Transverse colon (tissue), 4 donors: ENCODE data around the gene PRDX4. TPM values are rescaled to one million over a fixed set of nuclear protein-coding genes. Genes with fewer than 3 reads are reported as not detected.
"Not testable (repeated sequence)": the region's sequence is repeated elsewhere in the genome, so short reads cannot be mapped to it uniquely, and the experiment has no call there.

Source experiments
- DNase-seq: peaks from one replicate; pipeline ENCODE4 v3.0.0-alpha.2; 2019
- H3K27ac ChIP-seq, 4 donors: fragments of 200-600 bp; sonication (generic); 2 replicates each; pipeline ENCODE4 v1.5.1; 2016 to 2018; ENCODE audit warnings: inconsistent platforms in 4 of 4
- H3K27me3 ChIP-seq: fragments of 200-600 bp; sonication (generic); 2 replicates; pipeline ENCODE4 v1.5.1; 2017; ENCODE audit warnings: inconsistent platforms
- H3K36me3 ChIP-seq, 4 donors: fragments of 200-600 bp; sonication (generic); 2 replicates each; pipeline ENCODE4 v1.5.1; 2017 to 2019; ENCODE audit warnings: inconsistent platforms in 4 of 4
- H3K4me1 ChIP-seq, 4 donors: fragments of 200-600 bp; sonication (generic); 2 replicates each; pipeline ENCODE4 v1.5.1; 2017 to 2020; ENCODE audit warnings: inconsistent platforms in 4 of 4
- H3K4me3 ChIP-seq, 4 donors: fragments of 200-600 bp; sonication (generic); 1 replicate in 1 of 4; 2 replicates in 3 of 4; pipeline versions ENCODE4 v1.5.1 to v1.6.1; 2017 to 2019; ENCODE audit warnings: inconsistent platforms in 4 of 4
- H3K9me3 ChIP-seq, 2 donors: fragments of 200-600 bp; sonication (generic); 2 replicates each; pipeline ENCODE4 v1.5.1; 2017 to 2019; ENCODE audit warnings: inconsistent platforms in 2 of 2
- EP300 ChIP-seq: sonication (generic); formaldehyde crosslinking; IDR thresholded peaks from one replicate; pipeline ENCODE4 v1.6.1; 2017; ENCODE audit warnings: antibody characterized with exemption, low read depth
- POLR2A ChIP-seq: fragments of 450-650 bp; IDR thresholded peaks from one replicate; pipeline ENCODE4 v1.6.1; 2016; ENCODE audit warnings: antibody characterized with exemption, mild to moderate bottlenecking, moderate library complexity
- POLR2AphosphoS5 ChIP-seq, 3 donors: sonication (generic); formaldehyde crosslinking; IDR thresholded peaks; one replicate each; pipeline ENCODE4 v1.6.1; 2016; ENCODE audit warnings: antibody characterized with exemption in 3 of 3
- WGBS, 2 donors: methylation state at CpG; one replicate each; pipeline ENCODE4 v1.1.5; 2018; ENCODE audit warnings: low coverage in 1 of 2; 5-methylcytosine and 5-hydroxymethylcytosine counted together
- in situ Hi-C, 4 donors: fragments of 200-750 bp; cut with MboI; loops; one replicate each; pipeline versions ENCODE4 v1.15.0 to v1.15.1; 2017; ENCODE audit warnings: low sequenced_read_pairs in 3 of 4, low pct_ligation_motif_present in 1 of 4, low pct_unique_long_range_greater_than_20kb in 1 of 4
- intact Hi-C: fragments of 100-400 bp; cut with DNase I; formaldehyde crosslinking; loops from one replicate; pipeline ENCODE4 v1.15.1; 2023; ENCODE audit warnings: low total_unique reads
- total RNA-seq, 4 donors: library from RNA; depleted of rRNA; stranded (reverse); fragments of >200 nt; gene quantifications; one replicate each; pipeline ENCODE4 v1.1.0, GENCODE V29; 2016
- TF ChIP-seq, protein P1 (sequence below), 5 experiments: fragments of 200-600 bp in 3 of 5; fragments of 450-650 bp in 2 of 5; sonication (generic) in 3 of 5; IDR thresholded peaks; 1 replicate in 2 of 5; 2 replicates in 3 of 5; pipeline ENCODE4 v1.5.1; 2016 to 2017; ENCODE audit warnings: antibody characterized with exemption in 5 of 5, inconsistent platforms in 3 of 5, mild to moderate bottlenecking in 2 of 5, moderate library complexity in 1 of 5

Gene PRDX4
- total RNA-seq, 4 donors from 2014 or later: 24.3 to 46.2 (median 34.9) TPM

DNA sequence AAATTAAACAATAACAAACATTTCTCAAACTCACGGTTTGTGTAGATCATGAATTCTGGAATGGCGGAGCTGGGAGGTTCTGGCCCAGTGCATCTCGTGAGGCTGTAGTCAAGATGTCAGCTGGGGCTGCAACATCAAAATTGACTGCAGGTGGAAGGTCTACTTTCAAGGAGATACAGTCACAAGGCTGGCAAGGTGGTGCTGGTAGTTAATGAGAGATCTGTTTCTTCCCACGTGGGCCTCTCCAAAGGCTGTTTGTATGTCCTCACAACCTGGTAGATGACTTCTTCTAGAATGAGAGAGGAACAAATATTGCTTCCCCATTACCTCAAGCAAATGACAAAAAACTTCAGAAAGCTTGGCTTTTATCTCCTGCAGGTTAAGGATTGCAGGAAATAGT lies 8.0 kb upstream of the PRDX4 start:
- in situ Hi-C loops (no loop called here), intact Hi-C loops (no loop called here)
- DNase-seq: no peak
- WGBS, 2 donors: 73 to 100% methylated on average over 3 to 4 of the region's 4 CpGs
- no peaks in the 10 kb centered on the region for H3K4me1 ChIP-seq
- H3K27ac ChIP-seq: no peak overlapping the region
- no peaks in the 10 kb centered on the region for H3K9me3 ChIP-seq
- no peaks in the 10 kb centered on the region for H3K36me3 ChIP-seq
- TF ChIP-seq, protein P1, sequence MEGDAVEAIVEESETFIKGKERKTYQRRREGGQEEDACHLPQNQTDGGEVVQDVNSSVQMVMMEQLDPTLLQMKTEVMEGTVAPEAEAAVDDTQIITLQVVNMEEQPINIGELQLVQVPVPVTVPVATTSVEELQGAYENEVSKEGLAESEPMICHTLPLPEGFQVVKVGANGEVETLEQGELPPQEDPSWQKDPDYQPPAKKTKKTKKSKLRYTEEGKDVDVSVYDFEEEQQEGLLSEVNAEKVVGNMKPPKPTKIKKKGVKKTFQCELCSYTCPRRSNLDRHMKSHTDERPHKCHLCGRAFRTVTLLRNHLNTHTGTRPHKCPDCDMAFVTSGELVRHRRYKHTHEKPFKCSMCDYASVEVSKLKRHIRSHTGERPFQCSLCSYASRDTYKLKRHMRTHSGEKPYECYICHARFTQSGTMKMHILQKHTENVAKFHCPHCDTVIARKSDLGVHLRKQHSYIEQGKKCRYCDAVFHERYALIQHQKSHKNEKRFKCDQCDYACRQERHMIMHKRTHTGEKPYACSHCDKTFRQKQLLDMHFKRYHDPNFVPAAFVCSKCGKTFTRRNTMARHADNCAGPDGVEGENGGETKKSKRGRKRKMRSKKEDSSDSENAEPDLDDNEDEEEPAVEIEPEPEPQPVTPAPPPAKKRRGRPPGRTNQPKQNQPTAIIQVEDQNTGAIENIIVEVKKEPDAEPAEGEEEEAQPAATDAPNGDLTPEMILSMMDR (IDR thresholded peaks at IDR 0.05): no peak
- TF ChIP-seq POLR2A: no peak
- no peak for TF ChIP-seq POLR2AphosphoS5 (IDR thresholded peaks at IDR 0.05)
- no peak overlapping the region for H3K4me3 ChIP-seq
- no peaks in the 10 kb centered on the region for H3K27me3 ChIP-seq

DNA sequence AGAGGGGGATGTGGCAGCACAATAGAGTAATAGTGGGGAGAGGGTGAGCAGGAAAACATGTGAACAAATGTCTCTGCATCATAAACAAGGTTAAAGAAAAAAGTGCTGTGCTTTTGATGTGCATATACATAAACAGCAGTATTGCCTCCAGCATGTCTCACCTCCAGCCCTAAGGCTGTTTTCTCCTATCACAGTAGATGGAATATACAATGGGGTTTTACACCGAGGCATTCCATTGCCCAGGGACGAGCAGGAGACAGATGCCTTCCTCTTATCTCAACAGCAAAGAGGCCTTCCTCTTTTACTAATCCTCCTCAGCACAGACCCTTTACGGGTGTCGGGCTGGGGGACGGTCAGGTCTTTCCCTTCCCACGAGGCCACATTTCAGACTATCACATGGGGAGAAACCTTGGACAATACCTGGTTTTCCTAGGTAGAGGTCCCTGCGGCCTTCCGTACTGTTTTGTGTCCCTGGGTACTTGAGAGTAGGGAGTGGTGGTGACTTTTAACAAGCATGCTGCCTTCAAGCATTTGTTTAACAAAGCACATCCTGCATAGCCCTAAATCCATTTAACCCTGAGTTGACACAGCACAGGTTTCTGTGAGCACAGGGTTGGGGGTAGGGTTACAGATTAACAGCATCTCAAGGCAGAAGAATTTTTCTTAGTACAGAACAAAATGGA lies 7.1 kb upstream of the PRDX4 start:
- H3K9me3 ChIP-seq, H3K27me3 ChIP-seq, intact Hi-C loops, H3K4me1 ChIP-seq, in situ Hi-C loops, H3K4me3 ChIP-seq, DNase-seq, H3K27ac ChIP-seq, H3K36me3 ChIP-seq: not testable (repeated sequence)
- WGBS, 2 donors: 67% methylated on average over 8 of the region's 8 CpGs; no CpG with 5 or more reads in 1 of the 2 donors

DNA sequence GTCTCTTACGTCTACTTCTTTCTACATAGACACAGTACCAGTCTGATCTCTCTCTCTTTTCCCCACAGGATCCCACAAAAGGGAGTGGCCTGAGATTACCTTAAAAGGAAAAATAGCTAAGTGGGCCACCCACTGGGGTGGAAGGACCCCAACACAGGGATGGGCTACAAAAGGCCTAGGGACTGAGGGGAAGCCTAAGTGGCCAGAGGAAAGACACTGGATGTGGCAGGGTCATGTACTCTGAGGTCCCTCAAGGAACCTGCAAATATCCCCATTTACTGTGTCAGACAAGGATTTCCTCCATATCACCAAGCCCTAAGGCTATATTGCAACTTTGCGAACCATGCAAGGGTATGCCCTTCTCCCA lies 6.5 kb upstream of the PRDX4 start:
- Histone ChIP-seq H3K27me3 (no peaks in the 10 kb centered on the region), H3K4me3 (no peak overlapping the region), H3K27ac (no peak overlapping the region), H3K36me3 (no peaks in the 10 kb centered on the region), H3K4me1 (no peaks in the 10 kb centered on the region), H3K9me3 (no peaks in the 10 kb centered on the region)
- intact Hi-C loops: no loop called here
- 88% methylated on average over 2 of the region's 2 CpGs; no CpG with 5 or more reads in 1 of the 2 donors for WGBS, 2 donors
- in situ Hi-C loops: no loop called here
- DNase-seq: no peak
- no peak for TF ChIP-seq POLR2AphosphoS5 (IDR thresholded peaks at IDR 0.05)
- no peak for TF ChIP-seq EP300
- TF ChIP-seq, protein P1 (IDR thresholded peaks at IDR 0.05): no peak
- no peak for TF ChIP-seq POLR2A

DNA sequence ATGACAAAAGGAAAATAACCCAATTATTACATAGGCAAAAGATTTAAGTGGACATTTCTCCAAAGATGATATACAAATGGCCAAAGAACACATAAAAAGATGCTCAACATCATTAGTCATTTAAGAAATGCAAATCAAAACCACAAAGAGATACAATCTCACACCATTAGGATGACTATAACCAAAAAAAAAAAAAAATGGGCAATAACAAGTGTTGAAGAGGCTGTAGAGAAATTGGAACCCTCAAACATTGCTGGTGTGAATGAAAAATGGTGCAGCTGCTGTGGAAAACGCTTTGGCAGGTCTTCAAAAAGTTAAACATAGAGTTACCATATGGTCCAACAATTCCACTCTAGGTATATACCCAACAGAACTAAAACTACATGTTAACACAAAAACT lies 5.6 kb upstream of the PRDX4 start:
- Histone ChIP-seq H3K27me3 (no peaks in the 10 kb centered on the region), H3K27ac (no peak overlapping the region), H3K36me3 (no peaks in the 10 kb centered on the region), H3K9me3 (no peaks in the 10 kb centered on the region), H3K4me3 (no peak overlapping the region), H3K4me1 (peaks cover 0 to 1% (median 0%) of the 10 kb centered on the region in 4 donors)
- no peak for DNase-seq
- TF ChIP-seq, protein P1 (IDR thresholded peaks at IDR 0.05): no peak
- no peak for TF ChIP-seq POLR2AphosphoS5 (IDR thresholded peaks at IDR 0.05)
- 46% methylated on average over 1 of the region's 1 CpG; no CpG with 5 or more reads in 1 of the 2 donors for WGBS, 2 donors
- in situ Hi-C loops (no loop called here), intact Hi-C loops (no loop called here)

DNA sequence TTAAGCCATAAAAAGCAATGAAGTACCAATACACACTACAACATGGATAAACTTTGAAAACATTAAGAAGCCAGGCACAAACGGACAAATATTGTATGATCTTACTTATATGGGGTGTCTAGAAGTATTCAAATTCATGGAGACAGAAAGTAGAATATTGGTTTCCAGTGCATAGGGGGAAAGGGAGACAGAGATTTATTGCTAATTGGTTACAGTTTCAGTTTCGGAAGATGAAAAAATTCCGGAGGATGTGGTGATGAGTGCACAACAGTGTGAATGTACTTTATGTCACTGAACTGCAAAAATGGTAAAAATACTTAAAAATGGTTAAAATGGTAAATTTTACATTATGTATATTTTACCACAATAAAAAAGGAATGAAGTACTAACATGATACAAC lies 5.1 kb upstream of the PRDX4 start:
- 49 to 58% methylated on average over 2 to 3 of the region's 3 CpGs for WGBS, 2 donors
- H3K9me3 ChIP-seq: no peaks in the 10 kb centered on the region
- in situ Hi-C loops (no loop called here), intact Hi-C loops (no loop called here)
- TF ChIP-seq POLR2A (no peak), POLR2AphosphoS5 (IDR thresholded peaks at IDR 0.05) (no peak), EP300 (no peak)
- TF ChIP-seq, protein P1 (IDR thresholded peaks at IDR 0.05): no peak
- DNase-seq: no peak
- no peak overlapping the region for H3K27ac ChIP-seq
- no peaks in the 10 kb centered on the region for H3K27me3 ChIP-seq
- no peaks in the 10 kb centered on the region for H3K36me3 ChIP-seq
- H3K4me1 ChIP-seq: peaks cover 0 to 5% (median 0%) of the 10 kb centered on the region in 4 donors
- no peak overlapping the region for H3K4me3 ChIP-seq
